K562 (cell line): ENCODE data around the gene EFCAB8. TPM values are rescaled to one million over a fixed set of nuclear protein-coding genes. Genes with fewer than 3 reads are reported as not detected.

Source experiments
- ATAC-seq: fragments of 200-7000 bp; cut with Tn5 transposase; 3 replicates; pipeline ENCODE4 v1.9.1; 2020; ENCODE audit warnings: moderate library complexity
- BruUV-seq: library from RNA; stranded (reverse); fragments of 400-500 nt; replicated peaks from 2 replicates; lab custom pipeline; 2021; lab: Mats Ljungman, UMichigan
- CTCF ChIA-PET: fragments of 300-600 bp; formaldehyde crosslinking; extraction: SDS; loops from one replicate; lab custom pipeline; 2021; ENCODE audit warnings: low intra/inter-chr PET ratio; lab: Yijun Ruan, JAX
- POLR2A ChIA-PET: fragments of 300-600, 350-650 bp; sonication (Branson Sonifier 250); formaldehyde crosslinking; extraction: SDS; loops from one replicate; lab custom pipeline; 2021; ENCODE audit warnings: antibody characterized with exemption, inconsistent platforms; lab: Yijun Ruan, JAX
- DNase-seq, 4 experiments: peaks; one replicate each; pipeline versions ENCODE4 v3.0.0 to v3.0.0-alpha.2; 2011 to 2018; ENCODE audit warnings: low spot score in 3 of 4, mixed read lengths in 3 of 4; ENCODE audit errors: extremely low read depth in 1 of 4
- FAIRE-seq: peaks from 2 replicates; lab custom pipeline; 2011; peaks lifted over from hg19 to GRCh38; lab: Jason Lieb, UNC
- H2AFZ ChIP-seq: 2 replicates; pipeline ENCODE4 v1.6.0; 2011; ENCODE audit warnings: low read depth, low read length, control low read depth, inconsistent platforms
- H3K27ac ChIP-seq: fragments of 200-600 bp; 3 replicates; pipeline ENCODE4 v1.8.0; 2011; ENCODE audit warnings: low read depth, mild to moderate bottlenecking, control low read depth, inconsistent platforms, low read length, moderate library complexity, mixed read lengths; ENCODE audit errors: extremely low read depth
- H3K27me3 ChIP-seq, 2 experiments: fragments of 300-600 bp in 1 of 2; 2 replicates in 1 of 2; 3 replicates in 1 of 2; pipeline versions ENCODE4 v1.6.0 to v1.8.0; 2011; ENCODE audit warnings: inconsistent platforms in 2 of 2, low read length in 2 of 2, mild to moderate bottlenecking in 1 of 2, mixed read lengths in 1 of 2, moderate library complexity in 1 of 2; ENCODE audit not compliant: control insufficient read depth in 2 of 2, insufficient read depth in 2 of 2
- H3K36me3 ChIP-seq: fragments of 300-600 bp; 3 replicates; pipeline ENCODE4 v1.8.0; 2011; ENCODE audit warnings: mild to moderate bottlenecking, low read length, inconsistent platforms; ENCODE audit not compliant: control insufficient read depth, insufficient read depth
- H3K4me1 ChIP-seq, 2 experiments: fragments of 200-600 bp in 1 of 2; replicated peaks in 1 of 2; 2 replicates in 1 of 2; 3 replicates in 1 of 2; pipeline versions ENCODE4 v1.5.1 to v1.8.0; 2011; ENCODE audit warnings: inconsistent platforms in 2 of 2, low read length in 2 of 2, mild to moderate bottlenecking in 1 of 2, mixed read lengths in 1 of 2, moderate library complexity in 1 of 2; ENCODE audit not compliant: control insufficient read depth in 2 of 2, insufficient read depth in 2 of 2
- H3K4me2 ChIP-seq: 2 replicates; pipeline ENCODE4 v1.6.1; 2011; ENCODE audit warnings: low read length, control low read depth, inconsistent platforms, mixed read lengths; ENCODE audit not compliant: insufficient read depth
- H3K4me3 ChIP-seq: fragments of 200-600 bp; sonication (generic), shearing (Covaris generic); 2 replicates; pipeline ENCODE4 v1.5.1; 2016; ENCODE audit warnings: control low read depth, inconsistent platforms
- H3K79me2 ChIP-seq: fragments of 200-600 bp; 3 replicates; pipeline ENCODE4 v1.8.0; 2011; ENCODE audit warnings: low read length, inconsistent platforms; ENCODE audit not compliant: control insufficient read depth, insufficient read depth
- H3K9ac ChIP-seq, 2 experiments: 2 replicates each; pipeline versions ENCODE4 v1.6.0 to v1.6.1; 2011; ENCODE audit warnings: low read depth in 2 of 2, low read length in 2 of 2, control low read depth in 1 of 2, inconsistent platforms in 1 of 2, mild to moderate bottlenecking in 1 of 2, mixed read lengths in 1 of 2; ENCODE audit not compliant: insufficient read depth in 1 of 2
- H3K9me1 ChIP-seq: one replicate; pipeline ENCODE4 v1.6.0; 2011; ENCODE audit warnings: inconsistent platforms, mild to moderate bottlenecking, low read length, moderate library complexity; ENCODE audit not compliant: control insufficient read depth, insufficient read depth
- H3K9me3 ChIP-seq: replicated peaks from 2 replicates; pipeline ENCODE4 v1.5.1; 2011; ENCODE audit warnings: low read depth, low read length, inconsistent platforms; ENCODE audit not compliant: control insufficient read depth, insufficient read depth
- H4K20me1 ChIP-seq: replicated peaks from 2 replicates; pipeline ENCODE4 v1.6.1; 2011; ENCODE audit warnings: low read length, inconsistent platforms, mixed read lengths; ENCODE audit not compliant: control insufficient read depth, insufficient read depth
- CBFA2T3 ChIP-seq: fragments of 450-650 bp; IDR thresholded peaks from 2 replicates; pipeline ENCODE4 v1.6.1; 2017
- CBX3 ChIP-seq, 2 experiments: IDR thresholded peaks; 1 replicate in 1 of 2; 2 replicates in 1 of 2; pipeline ENCODE4 v1.6.1; 2012; ENCODE audit warnings: inconsistent platforms in 2 of 2, low read length in 2 of 2, borderline replicate concordance in 1 of 2, control low read depth in 1 of 2
- CTCF ChIP-seq, 3 experiments: IDR thresholded peaks in 2 of 3; conservative IDR thresholded peaks in 1 of 3; 2 replicates each; pipeline ENCODE4 v1.5.1; 2011 to 2012; ENCODE audit warnings: low read length in 3 of 3, mild to moderate bottlenecking in 3 of 3, control low read depth in 2 of 3, improper control_type of control experiment in 1 of 3, inconsistent platforms in 1 of 3, low read depth in 1 of 3, mixed read lengths in 1 of 3, moderate library complexity in 1 of 3; ENCODE audit not compliant: insufficient read depth in 2 of 3
- ESRRA ChIP-seq: fragments of 450-650 bp; IDR thresholded peaks from 2 replicates; pipeline ENCODE4 v1.6.1; 2014; ENCODE audit warnings: low read depth, mild to moderate bottlenecking, moderate library complexity, borderline replicate concordance
- GTF2A2 ChIP-seq: IDR thresholded peaks from 2 replicates; pipeline ENCODE4 v1.6.1; 2016; ENCODE audit warnings: mild to moderate bottlenecking, missing genetic modification characterization, missing compliant biosample characterization
- IRF1 ChIP-seq: sonication (generic); formaldehyde crosslinking; IDR thresholded peaks from 2 replicates; pipeline ENCODE4 v1.8.0; 2022; ENCODE audit warnings: missing genetic modification reagents, mild to moderate bottlenecking, borderline replicate concordance
- MNT ChIP-seq, 2 experiments: fragments of 450-650 bp; conservative IDR thresholded peaks; 2 replicates each; pipeline ENCODE4 v1.6.1; 2017; ENCODE audit warnings: mild to moderate bottlenecking in 2 of 2, moderate library complexity in 2 of 2
- MYC ChIP-seq, 2 experiments: fragments of 250-450 bp in 1 of 2; sonication (Bioruptor Pico) in 1 of 2; IDR thresholded peaks; 2 replicates each; pipeline versions ENCODE4 v1.5.1 to v1.6.1; 2012 to 2021; ENCODE audit warnings: low read depth in 2 of 2, borderline replicate concordance in 1 of 2, improper control_type of control experiment in 1 of 2, low read length in 1 of 2, mild to moderate bottlenecking in 1 of 2, moderate library complexity in 1 of 2
- TCF7L2 ChIP-seq: fragments of 150-350 bp; IDR thresholded peaks from 2 replicates; pipeline ENCODE4 v1.6.1; 2016; ENCODE audit warnings: low read depth, mild to moderate bottlenecking, low read length, moderate library complexity
- TSHZ1 ChIP-seq: fragments of 250-450 bp; sonication (Bioruptor Pico); IDR thresholded peaks from 2 replicates; pipeline ENCODE4 v1.4.0; 2020; ENCODE audit warnings: mild to moderate bottlenecking, moderate library complexity
- ZNF23 ChIP-seq: fragments of 250-450 bp; sonication (Bioruptor Pico); IDR thresholded peaks from 2 replicates; pipeline ENCODE4 v1.4.0; 2020; ENCODE audit warnings: mild to moderate bottlenecking
- ZNF655 ChIP-seq: fragments of 250-450 bp; sonication (Bioruptor Pico); IDR thresholded peaks from 2 replicates; pipeline ENCODE4 v1.5.0; 2021
- ZNF778 ChIP-seq: fragments of 450-650 bp; formaldehyde crosslinking; IDR thresholded peaks from 2 replicates; pipeline ENCODE4 v1.4.0; 2020; ENCODE audit warnings: mild to moderate bottlenecking, moderate library complexity
- WGBS: fragments of 100-300 bp; shearing (Covaris generic); methylation state at CpG from one replicate; pipeline ENCODE4 v1.1.6; 2016; ENCODE audit warnings: low coverage, mixed read lengths; ENCODE audit not compliant: insufficient coverage; ENCODE audit errors: missing lambda C conversion rate; 5-methylcytosine and 5-hydroxymethylcytosine counted together
- in situ Hi-C: fragments of 300-500 bp; cut with MboI; formaldehyde crosslinking; loops from 4 replicates; pipeline ENCODE4 v1.15.0; 2018; ENCODE audit warnings: inconsistent platforms, mixed read lengths
- intact Hi-C: fragments of 100-400 bp; cut with micrococcal nuclease; formaldehyde crosslinking; loops from 2 replicates; pipeline ENCODE4 v1.14.2; 2022
- polyA plus RNA-seq, 8 experiments: library from polyadenylated mRNA; depleted of rRNA in 4 of 8; stranded (reverse) in 5 of 8; unstranded in 3 of 8; fragments of >200 nt; fragmentation: Nextera tagmentation in 2 of 8; fragmentation: Illumina TruSeq in 1 of 8; extraction: Ambion mirVana in 2 of 8; extraction: Trizol in 1 of 8; gene quantifications; 2 replicates each; pipeline versions ENCODE4 v1.2.1 to v1.2.3, GENCODE V29; 2011 to 2014; ENCODE audit warnings: inconsistent platforms in 1 of 8, missing spikeins in 1 of 8
- total RNA-seq, 7 experiments: library from RNA; depleted of rRNA in 6 of 7; stranded (reverse); fragments of >200 nt in 6 of 7; fragmentation: Illumina TruSeq in 2 of 7; extraction: Trizol in 2 of 7; gene quantifications; 2 replicates each; pipeline versions ENCODE4 v1.2.1 to v1.2.3, GENCODE V29; 2011 to 2021; ENCODE audit warnings: low replicate concordance in 1 of 7

The EFCAB8 gene
- total and polyA plus RNA-seq, 9 of the 15 experiments (the other 6 are each of a cell fraction or from before 2014, with no cell fraction given): 0.03 to 0.18 (median 0.11) TPM; not detected in 6

- peaks cover 16% of the 10 kb centered on the region for H4K20me1 ChIP-seq
- TF ChIP-seq ZNF655 (CRISPR knock-in tag) (no peak), CBFA2T3 (no peak), CBX3 (IDR thresholded peaks at IDR 0.05; ENCODE audit: borderline replicate concordance in 1 of 2, low read length in 2 of 2) (no peak), MYC (IDR thresholded peaks at IDR 0.05; ENCODE audit: low read depth, low read length) (no peak), MYC (CRISPR knock-in tag; IDR thresholded peaks at IDR 0.05; ENCODE audit: borderline replicate concordance, low read depth) (no peak), GTF2A2 (no peak), CTCF (IDR thresholded peaks at IDR 0.05 in 2 of 3, conservative IDR thresholded peaks at IDR 0.05 in 1 of 3; ENCODE audit: insufficient read depth in 2 of 3, low read depth in 1 of 3, low read length in 3 of 3) (no peak), ZNF778 (CRISPR knock-in tag) (no peak), TSHZ1 (CRISPR knock-in tag) (no peak), ESRRA (no peak), ZNF23 (no peak), TCF7L2 (no peak), MNT (conservative IDR thresholded peaks at IDR 0.05) (no peak), IRF1 (CRISPR knock-in tag) (no peak)
Measured at GRCh38 chr20:32889281-32889680, 30.6 kb downstream of the EFCAB8 start.

More at GRCh38 chr20:32889281-32889680, 30.6 kb downstream of the EFCAB8 start:
- H3K79me2 ChIP-seq: no peaks in the 10 kb centered on the region
- no peak overlapping the region for H3K27ac ChIP-seq
- intact Hi-C loops: no loop called here
- H3K4me3 ChIP-seq: no peak overlapping the region
- no peak overlapping the region for H3K9ac ChIP-seq
- peaks cover 0 to 7% of the 10 kb centered on the region in 2 experiments; a peak in 2 of 5 replicates for H3K4me1 ChIP-seq
- BruUV-seq: no TSS peak
- H3K4me2 ChIP-seq: no peak overlapping the region
- H2AFZ ChIP-seq: no peak overlapping the region
- ChIA-PET POLR2A (no interaction called here), CTCF (no interaction called here)
- no peaks in the 10 kb centered on the region for H3K9me3 ChIP-seq
- 2% methylated on average over 5 of the region's 5 CpGs for WGBS
- FAIRE-seq (no peak), ATAC-seq (no peak), DNase-seq (no peak)
- in situ Hi-C loops: no loop called here
- H3K27me3 ChIP-seq: peaks cover 11 to 55% of the 10 kb centered on the region in 2 experiments; a peak in 4 of 5 replicates
- no peaks in the 10 kb centered on the region for H3K36me3 ChIP-seq
- H3K9me1 ChIP-seq: no peaks in the 10 kb centered on the region
